ENCODE data around the gene STRN3.
A peak's percentile ranks its signal among the peaks of the same experiment; 100 is the strongest.
"Not testable (repeated sequence)": the region's sequence is repeated elsewhere in the genome, so short reads cannot be mapped to it uniquely, and the experiment has no call there.

The STRN3 gene

DNA sequence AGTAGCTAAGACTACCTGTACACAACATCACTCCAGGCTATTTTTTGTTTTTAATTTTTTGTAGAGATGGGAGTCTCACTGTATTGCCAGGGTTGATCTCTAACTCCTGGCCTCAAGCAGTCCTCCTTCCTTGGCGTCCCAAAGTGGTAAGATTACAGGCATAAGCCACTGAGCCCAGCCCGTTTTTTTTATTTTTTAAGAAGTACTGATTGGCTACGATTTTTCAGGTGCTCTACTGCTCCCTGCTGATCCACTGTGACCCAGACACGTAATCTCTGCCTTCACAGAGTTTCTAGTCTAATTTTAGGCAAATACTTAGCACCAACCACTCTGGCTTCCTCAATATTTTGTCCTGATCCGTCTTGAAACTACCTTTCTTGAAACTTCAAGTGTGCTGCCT, 4.3 kb upstream of the STRN3 start:
- no peak for DNase-seq

DNA sequence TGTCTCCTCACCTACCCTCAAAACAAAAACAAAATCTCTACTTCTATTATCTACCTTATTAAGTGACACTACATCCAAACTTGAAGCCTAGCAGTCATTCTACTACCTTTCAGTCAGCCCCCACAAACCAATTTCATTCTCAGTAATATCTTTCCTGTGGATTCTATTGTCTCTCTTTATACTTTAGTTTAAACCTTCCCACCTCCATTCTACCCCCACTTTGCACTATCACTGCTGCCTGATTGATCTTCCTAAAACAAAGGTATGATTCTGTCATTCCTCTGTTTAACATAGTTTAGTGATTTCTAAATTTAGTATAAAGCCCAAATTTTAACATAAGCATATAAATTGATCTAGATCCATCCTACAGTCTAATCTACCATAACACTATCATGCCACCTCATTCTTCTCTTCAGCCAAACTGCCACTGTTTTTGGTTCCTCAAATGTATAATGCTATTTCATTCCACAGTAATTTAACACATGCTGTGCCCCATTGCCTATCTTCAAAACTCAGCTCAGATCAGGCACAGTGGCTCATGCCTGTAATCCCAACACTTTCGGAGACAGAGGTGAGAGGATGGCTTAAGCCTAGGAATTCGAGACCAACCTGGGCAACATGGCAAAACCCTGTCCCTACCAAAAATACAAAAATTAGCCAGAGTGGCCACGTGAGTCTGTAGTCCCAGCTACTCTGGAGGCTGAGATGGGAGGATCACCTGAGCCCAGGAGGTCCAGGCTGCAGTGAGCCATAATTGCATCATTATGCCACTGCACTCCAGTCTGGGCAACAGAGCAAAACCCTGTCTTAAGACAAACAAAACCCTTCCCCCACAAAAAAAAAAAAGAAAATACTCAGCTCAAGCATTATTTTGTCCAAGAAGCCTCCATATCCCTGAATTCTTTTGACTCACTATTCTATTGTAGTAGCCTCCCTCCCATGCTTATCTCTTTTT, 3.1 kb upstream of the STRN3 start:
- no peak for DNase-seq

DNA sequence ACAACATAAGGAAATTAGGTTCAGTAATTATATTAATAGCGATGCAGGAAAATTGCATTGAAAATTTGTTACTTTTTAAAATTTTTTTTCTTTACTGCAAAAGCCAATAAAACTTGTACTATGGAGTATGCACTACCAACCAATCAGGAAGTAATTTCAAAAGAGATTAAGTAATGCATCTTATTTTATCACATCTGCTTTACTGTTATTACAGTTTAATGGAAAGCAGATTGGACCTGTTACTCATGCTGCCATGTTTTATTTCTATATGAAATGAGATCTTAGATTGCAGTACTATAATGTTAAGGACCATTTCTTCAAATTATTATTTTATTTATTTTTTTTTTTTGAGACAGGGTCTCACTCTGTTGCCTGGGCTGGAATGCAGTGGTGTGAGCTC, 1.7 kb upstream of the STRN3 start:
- DNase-seq = no peak

DNA sequence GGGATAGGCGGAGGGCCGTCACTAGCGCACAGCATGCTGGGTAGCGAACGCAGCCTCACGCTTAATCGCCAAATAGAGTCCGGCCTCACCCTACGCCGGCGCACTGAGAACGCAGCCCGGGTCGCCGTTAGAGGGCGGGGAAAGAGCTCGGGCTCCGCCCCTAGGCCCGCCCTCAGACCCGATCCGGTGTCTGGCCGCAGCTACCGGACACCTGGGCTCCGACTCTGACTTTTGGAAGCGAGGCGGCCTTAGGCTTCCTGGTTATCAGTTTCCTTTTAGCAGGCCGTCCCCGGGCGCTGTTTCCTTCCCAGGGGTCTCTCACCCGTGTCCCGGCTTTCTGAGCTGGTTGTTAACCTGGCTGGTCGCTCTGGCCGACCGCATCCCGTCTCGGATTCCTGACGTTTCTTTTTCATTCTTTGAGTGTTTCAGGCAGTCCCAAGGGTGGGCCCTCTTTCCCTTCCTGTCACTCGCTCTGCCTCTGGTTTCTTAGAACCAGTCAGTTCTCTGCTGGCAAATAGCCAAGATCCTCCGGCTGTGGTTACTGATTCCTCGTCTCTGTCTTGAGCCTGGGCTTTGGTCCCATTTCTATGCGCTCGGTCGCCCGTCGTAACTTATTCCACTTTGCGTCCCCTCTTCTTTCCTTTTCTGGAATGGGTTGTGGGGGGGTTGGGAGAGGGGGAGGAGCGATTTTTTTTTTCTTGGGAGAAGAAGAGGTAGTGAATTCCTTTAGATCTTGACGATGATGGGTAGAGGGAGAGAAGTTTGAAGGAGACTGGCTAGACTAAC, 464 bp upstream of the STRN3 start:
- peak; percentile 91 for DNase-seq

DNA sequence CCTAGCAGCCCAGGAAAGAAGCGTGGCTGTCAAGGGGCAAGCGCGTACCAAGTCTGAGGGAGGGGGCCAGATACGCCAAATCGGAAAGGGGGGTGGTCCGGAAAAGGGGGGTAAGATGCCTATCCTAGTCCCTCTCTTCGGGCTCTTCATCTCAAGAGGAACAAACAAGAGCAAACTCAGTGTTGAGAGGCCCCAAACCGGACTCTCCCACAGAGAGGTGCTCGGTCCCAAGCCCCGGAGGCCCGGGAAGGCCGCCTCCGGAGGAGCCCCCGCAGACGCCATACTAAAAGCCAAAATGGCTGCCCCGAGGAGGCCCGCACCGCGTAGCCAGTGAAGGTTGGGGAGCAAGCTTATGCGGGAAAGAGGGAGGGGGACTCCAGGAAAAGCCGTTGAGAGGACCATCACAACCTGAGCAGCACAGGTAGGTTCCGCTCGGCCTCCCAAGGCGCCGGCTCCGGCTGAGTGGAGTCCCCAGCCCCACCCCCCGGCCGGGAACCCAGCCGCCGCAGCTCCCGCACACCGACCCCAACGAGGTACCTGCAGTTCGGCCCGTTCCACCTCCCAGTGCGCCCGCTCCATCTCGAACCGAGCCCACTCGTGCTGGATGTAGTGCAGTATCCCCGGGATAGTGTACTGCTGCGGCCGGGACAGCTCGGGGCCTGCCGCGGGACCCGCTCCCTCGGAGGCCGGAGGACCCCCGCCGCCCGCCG, 657 bp downstream of the STRN3 start, which contains the start of gene AP4S1:
TSS of gene AP4S1 (plus strand) at position 283 of the 710 bp plus-strand sequence. CDS start 40,548 bp downstream, outside the sequence.
- DNase-seq = peak; percentile 52

DNA sequence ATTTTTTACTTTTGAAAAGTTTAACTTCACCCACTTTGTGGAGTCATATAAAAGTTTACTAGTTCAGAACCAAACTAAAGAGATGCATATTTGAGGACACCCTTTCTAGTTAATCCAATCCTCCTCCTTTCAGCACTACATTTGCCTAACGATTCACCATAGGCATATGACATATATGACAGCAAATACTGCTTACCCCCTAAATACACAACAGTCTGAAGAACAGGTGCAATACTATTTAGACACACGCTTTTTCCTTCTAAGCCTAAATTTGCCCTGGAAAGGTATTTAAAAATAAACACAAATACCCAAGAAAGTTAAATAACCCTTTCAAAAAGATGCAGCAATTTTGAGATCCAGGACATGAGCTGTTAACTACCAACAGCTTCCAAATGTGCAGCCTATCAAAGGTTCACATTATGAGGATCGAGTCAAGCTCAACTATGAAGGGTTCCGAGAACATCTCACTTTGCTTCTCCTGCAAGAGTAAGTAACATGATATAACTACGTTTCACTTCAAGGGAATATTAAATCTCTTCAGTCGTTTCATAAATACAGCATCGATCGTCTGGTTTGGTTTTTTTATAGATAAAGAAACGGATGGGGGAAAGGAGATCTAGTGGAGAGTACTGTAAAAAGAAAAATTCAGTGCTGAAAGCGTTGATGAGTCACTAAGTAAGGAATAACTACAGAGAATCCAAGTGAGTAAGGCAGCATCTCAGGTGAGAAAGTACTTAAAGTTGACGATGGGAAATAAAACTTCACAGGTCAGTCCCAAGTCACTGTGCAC, 1.4 kb downstream of the STRN3 start:
- DNase-seq = no peak

- DNase-seq = no peak
Measured at GRCh38 chr14:31024010-31024480, 2.1 kb downstream of the STRN3 start.

- no peak for DNase-seq
Measured at GRCh38 chr14:31022386-31022785, 3.8 kb downstream of the STRN3 start.

DNA sequence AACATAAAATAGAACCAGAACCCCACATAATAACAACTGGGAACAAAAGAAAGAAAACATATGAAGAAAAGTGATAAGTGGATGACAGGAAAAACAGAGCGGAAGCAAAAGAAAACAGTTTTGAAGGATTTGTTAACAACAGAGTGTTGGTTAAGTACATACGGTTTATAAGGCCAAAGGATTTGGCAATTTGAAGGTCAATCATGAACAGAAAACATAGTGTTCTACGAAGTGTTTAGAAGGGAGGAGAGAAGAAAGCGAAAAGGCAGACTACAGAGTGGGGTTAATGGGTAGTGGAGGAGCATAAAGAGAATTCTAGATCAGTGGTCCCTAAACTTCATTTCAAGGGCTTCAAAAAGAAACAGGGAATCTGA, 4.6 kb downstream of the STRN3 start:
- DNase-seq = no peak

GRCh38 chr14:31020834-31021575, 5.2 kb downstream of the STRN3 start:
- no peak for DNase-seq

DNA sequence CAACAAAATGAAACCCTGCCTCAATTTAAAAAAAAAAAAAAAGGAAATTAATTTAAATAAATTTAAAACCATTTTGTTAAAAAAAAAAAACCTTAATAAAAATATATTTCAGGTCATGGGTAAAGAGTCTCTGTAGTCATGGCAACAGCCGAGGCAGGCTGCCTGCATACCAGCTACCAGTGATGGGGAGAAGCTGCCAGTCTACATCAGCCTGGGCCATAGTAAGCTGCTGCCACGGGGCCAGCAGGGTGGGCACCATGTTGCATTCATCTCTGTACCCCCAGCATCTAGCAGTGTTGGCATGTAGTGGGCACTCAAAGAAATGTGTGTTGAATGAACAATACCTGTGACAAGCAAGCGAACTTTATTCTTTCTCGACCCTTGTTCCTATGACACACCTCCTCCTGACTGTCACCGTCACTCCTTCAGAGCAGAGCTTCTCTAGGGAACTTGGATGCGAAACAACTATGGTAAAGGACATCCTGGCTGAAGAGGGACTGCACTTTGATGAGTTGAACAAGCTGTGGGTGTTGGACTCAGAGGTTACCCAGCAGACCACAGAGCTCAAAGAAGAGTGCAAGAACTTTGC, 8.0 kb downstream of the STRN3 start:
- DNase-seq = no peak

DNA sequence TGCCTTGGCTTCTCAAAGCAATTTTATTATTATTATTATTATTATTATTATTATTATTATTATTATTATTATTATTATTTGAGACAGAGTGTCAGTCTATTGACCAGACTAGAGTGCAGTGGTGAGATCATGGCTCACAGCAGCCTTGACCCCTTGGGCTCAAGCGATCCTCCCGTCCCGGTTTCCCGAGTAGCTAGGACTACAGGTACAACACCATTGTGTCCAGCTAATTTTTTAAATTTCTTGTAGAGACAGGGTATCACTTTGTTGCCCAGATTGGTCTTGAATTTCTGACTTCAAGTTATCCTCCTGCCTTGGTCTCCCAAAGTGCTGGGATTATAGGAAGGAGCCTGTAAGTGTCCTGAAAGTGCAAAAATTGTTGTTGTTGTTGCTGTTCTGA, 12.3 kb downstream of the STRN3 start:
- DNase-seq = no peak

DNA sequence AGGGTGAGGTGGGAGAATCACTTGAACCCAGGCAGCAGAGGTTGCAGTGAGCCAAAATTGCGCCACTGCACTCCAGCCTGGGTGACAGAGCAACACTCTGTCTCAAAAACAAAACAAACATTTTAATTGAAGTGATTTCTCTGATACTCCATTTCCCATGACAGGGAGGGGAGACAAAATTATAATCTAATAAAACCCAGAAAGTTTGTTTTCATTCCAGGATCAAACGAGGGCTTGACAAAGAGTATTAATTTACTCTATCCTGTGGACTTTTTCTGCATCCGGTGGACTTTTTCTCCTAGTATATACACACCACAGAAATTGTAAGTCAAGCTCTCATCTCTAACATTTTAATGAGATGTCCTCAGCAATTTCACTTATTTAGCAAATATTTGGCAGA, 15.2 kb downstream of the STRN3 start:
- no peak for DNase-seq

- DNase-seq = no peak
Measured at GRCh38 chr14:31009836-31010574, 16.2 kb downstream of the STRN3 start.

DNA sequence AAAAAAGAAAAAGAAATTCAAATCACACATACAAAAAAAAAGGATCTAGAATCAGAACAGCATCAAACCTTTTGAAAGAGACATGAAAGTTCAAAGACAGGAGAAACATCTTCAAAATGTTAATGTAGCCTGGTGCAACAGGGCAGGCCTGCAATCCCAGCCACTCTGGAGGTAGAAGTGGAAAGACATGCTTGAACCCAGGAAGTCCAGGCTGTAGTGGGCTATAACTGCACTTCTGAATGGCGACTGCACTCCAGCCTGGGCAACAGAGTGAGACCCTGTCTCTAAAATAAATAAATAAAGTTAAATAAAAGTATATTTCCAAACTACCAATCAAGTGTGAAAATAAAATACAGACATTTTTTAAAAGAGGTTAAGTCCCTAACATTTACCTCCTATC, 19.5 kb downstream of the STRN3 start:
- no peak for DNase-seq

- not testable (repeated sequence) for DNase-seq
Measured at GRCh38 chr14:31004007-31004406, 22.2 kb downstream of the STRN3 start.

GRCh38 chr14:31003284-31003683, 22.9 kb downstream of the STRN3 start:
- no peak for DNase-seq

GRCh38 chr14:31001339-31001658, 24.9 kb downstream of the STRN3 start:
- DNase-seq = no peak

DNA sequence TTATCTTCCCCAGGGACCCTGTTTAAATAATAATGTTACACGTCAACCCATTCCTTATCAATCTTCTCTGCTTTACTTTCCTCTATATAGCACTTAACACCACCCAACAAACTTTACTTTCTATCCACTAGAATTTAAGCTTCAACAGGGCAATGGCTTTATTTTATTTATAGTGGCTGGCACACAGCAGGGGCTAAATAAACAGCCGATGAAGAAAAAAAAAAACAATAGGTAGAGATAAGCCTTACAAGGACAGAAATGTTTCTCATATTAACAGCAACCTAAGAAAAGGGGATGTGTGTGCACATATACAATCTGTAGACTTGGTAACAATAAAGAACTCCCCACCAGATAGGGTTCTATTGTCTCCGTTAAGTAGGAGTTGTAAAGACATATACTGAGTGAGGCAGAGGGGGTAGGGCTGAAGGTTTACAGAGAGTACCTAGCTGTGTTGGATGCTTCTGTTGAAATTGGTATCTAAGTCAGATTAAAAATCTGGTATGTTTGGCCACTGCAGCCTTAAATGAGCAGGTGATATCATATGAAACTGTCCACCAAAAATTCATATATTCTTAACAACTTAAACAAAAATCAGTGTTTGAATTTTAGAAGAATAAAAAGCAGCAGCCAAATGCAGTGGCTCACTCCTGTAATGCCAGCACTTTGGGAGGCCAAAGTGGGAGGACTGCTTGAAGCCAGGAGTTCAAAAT, 25.4 kb downstream of the STRN3 start:
- DNase-seq = no peak

Measured in stimulated activated CD4-positive, alpha-beta T cell treated with anti-CD3 and anti-CD28 coated beads, Interleukin-4, amount 100 ng/mL, for 24 hours (primary cell).